HG02642 (cell line): ENCODE data around the gene LIPM.

ENCODE experiments used
- ATAC-seq: cut with Tn5 transposase; IDR thresholded peaks from one replicate; pipeline ENCODE4 v1.9.1; 2021; ENCODE audit warnings: mild to moderate bottlenecking; ENCODE audit not compliant: unreplicated experiment, poor library complexity

The LIPM gene, protein sequence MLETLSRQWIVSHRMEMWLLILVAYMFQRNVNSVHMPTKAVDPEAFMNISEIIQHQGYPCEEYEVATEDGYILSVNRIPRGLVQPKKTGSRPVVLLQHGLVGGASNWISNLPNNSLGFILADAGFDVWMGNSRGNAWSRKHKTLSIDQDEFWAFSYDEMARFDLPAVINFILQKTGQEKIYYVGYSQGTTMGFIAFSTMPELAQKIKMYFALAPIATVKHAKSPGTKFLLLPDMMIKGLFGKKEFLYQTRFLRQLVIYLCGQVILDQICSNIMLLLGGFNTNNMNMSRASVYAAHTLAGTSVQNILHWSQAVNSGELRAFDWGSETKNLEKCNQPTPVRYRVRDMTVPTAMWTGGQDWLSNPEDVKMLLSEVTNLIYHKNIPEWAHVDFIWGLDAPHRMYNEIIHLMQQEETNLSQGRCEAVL

DNA sequence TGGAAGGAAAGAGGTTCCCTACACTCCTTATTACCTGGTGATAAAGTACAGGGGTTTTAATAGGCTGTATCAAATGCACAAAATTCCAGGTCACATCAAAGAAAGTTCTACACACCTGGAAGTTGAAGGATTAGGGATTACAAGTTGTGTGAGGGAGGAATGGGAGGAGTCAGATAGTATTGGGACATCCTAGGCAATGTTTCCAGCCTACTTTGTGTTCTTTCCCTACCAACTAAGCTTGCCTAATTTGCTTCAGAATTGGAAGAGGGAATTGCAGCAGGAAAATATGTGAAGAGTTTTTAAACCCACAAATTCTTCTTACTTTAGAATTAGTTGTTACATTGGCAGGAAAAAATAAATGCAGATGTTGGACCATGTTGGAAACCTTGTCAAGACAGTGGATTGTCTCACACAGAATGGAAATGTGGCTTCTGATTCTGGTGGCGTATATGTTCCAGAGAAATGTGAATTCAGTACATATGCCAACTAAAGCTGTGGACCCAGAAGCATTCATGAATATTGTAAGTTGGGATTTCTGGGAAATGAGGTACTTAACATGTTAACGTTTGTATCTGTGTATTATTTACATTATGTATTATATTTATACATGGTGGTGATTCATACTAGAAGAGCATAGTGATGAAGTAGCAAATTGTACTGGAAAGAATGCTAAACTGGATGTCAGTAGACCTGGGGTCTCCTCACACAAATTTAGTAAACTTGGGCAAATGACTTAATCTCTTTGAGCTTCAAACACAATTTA is at the start of gene LIPM:
LIPM (plus strand) TSS at position 208 of the 763 bp plus-strand sequence; CDS start at position 375, 167 bp downstream.
- ATAC-seq: no peak

DNA sequence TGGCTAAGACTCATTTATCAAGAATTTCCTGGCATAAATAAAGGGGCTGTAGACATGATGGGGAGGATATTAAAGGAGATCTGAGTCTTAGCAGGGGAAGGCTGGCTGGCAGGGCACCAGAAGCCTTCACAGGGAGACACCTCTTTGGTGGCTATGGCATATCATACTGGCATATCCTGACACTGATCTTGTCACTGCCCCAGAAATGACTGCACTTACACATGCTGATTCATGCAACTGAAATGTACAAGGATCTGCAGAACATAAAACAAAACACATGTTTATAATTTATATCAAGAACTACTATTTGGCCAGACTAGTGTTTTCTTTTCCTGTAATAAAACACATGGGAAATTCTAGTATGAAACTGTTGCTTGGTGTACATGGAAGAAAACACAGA is 48.2 kb upstream of the LIPM start:
- ATAC-seq: no peak

DNA sequence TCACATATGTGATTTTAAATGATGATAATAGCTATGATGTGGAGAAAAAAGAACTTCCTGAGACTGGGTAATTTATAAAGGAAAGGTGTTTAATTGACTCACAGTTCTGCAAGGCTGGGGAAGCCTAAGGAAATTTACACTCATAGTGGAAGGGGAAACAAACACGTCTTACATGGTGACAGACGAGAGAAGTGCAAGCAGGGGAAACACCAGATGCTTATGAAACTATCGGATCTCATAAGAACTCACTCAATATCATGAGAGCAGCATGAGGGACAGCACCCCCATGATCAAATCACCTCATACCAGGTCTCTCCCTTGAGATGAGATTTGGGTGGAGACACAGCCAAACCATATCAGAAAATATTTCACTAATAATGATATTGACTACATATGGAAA is 46.8 kb upstream of the LIPM start:
- peak; percentile 61 for ATAC-seq

DNA sequence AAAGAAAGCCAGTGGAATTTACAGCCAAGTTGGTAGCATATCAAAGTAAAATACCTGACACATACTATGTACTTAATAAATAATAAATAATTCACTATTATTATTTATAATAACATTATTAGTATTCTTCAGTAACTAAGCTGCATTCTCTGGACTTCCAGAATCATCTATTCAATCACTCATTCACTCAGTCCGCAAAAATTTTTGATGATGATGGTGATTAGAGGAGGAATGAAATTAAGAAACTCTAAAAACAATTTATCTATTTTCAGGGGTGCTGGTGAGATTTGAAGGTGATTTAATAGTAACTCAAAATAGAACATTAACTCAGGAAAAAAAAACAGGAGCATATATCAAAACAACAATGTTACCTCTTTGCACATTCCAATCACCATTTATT is 45.9 kb upstream of the LIPM start:
- ATAC-seq: no peak

DNA sequence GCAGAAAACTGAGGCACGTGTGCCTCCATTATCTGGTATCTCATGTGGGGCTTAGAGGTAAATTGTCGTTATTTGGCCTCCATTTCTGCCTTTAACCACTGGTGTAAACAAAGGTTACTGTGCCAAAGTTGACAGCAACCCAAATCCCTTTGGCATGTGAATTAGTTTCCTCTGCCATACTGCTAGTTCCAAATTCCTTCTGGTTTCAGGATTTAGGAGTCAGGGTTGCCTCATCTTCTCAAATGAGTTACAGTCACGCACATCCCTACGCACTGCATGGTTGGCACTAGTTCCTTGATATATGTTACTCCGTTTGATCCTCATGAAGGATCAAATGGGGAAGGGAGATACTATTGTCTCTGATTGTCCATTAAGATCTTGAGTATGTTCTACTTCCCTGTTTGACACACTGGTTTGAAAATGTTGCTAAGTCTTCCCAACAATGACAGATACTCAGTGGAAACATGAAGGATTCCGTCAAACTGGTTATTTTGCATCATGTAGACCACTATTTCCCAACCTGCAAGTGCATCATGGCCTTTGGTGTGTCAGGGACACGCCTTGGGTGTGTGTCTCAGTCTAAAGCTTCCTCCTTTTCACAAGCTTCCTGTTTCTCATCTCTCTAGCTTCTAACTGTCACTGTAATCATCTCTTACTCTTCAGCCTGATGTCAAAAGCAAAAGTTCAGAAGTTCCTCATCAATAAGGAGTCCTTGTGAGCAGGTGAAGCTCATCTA is 43.0 kb upstream of the LIPM start, which contains the start of gene LIPN:
LIPN (plus strand) TSS at position 655 of the 736 bp plus-strand sequence. CDS start 1,386 bp downstream, outside the sequence.
- no peak for ATAC-seq

DNA sequence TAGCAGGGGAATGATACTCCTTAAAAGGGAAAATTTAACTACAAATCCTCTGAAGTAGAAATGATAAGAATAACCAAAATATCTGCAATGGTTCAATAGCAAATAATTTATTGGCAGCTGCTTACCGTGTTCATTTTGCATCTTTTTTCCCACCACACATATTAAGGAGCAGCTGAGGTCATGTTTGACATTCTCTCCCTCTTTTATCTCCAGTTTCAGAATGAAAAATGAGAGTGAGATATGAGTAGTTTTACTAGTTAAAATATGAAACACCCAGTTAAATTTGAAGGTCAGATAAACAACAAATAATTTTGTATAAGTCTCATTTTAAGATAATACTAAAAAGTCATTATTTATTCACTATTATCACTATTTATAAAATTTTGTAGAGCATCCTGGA is 39.6 kb upstream of the LIPM start:
- ATAC-seq: no peak

DNA sequence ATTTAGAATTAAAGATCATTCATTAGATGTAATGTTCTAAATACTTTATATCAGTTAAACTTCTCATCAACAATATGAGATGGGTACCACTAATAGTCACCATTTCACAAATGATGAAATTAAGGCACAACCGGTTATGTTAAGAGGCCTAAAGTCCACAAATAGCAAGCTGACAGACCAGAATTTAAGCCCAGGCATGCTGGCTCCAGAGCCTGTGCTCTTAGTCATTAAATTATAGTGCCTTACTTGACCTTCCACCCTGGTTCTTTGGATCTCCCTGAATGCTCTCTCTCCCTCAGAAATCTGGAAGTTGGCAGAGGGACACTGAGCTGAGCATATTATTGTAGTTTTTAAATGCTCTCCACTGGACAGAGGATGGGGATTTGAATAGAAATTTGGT is 39.1 kb upstream of the LIPM start:
- ATAC-seq: no peak

DNA sequence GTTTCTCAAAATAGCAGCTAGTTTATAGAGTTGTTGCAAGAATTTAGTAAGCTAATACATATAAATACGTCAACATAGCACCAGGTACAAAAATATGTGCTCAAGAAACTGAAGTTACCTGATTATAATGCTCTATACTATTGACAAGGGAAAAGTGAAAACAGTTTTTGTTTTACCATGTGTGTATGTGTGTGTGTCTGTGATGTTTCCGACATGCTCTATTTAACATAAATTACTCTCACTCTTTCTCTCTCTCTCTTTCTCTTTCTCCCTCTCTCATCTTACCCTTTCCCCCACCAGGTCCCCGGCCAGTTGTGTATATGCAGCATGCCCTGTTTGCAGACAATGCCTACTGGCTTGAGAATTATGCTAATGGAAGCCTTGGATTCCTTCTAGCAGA is 38.4 kb upstream of the LIPM start:
- no peak for ATAC-seq

DNA sequence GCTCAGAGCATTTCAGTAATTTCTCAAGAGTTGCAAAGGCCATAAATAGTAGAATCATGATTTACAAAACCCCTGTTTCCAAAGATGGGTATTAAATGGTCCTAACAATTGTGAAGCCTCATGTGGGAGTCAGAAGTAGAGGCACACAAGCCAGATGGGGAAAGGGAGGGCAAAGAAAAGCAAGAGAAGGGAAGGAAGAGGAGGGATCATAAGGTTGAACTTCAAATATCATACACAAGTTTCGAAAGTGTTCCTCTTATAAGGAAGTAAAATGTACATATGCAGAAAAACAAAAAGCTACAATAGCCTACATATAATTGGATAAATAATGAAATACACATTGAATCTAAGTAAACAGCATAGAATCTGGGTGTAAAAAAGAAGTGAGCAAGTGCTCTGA is 36.7 kb upstream of the LIPM start:
- ATAC-seq: no peak

DNA sequence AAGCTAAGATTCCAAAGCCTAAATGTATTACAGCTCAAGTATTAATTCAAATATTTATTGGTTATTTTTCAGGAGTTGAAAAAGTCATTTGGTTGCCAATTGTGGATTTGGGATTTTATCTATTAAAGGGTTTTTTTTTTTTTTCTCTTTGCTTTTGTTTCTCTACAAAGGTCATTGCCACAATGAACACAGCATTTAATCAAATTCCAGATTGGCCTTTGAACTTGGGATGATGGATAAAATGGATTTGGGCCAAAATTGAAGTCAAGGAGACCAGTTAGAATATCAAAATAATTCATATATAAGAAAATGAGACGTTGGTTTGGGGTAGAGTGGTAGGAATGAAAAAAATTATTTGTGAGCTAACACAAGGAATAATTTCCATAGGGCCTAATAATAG is 33.1 kb upstream of the LIPM start:
- no peak for ATAC-seq

DNA sequence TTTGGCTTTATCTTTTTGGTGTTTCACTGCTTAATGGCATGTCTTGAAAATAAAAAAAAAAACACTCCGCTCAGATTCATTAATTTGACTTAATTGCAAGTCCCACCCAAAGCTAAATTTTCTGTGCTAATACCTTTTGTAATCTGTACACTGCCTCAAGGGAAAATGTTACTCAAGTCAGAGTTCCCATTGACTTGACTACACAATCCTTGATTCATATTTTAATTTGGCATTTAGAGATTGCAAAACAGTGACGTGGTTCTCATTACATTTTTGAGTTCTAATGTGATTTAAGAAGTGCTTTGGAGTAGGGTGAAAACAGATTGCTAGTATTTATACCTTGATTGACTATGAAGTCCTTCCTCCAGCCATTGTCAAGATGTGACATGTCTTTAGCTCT is 21.3 kb upstream of the LIPM start:
- no peak for ATAC-seq

DNA sequence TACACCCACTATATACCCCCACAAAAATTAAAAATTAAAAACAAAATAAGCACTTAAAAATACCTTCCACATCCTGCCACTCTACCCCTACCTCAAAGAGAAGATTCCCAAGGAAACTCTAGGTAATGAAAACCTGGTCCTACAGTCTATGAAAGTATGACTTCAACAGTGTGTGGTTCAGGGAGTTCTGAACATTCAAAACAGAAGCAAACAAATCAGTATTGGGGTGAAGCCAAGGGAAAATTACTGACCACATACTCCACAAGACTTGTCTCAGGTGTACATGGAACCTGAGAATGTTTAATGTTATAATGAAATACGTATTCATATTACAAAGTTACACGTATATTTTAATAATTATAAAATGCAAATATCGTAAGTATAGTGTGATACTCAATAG is 20.3 kb upstream of the LIPM start:
- ATAC-seq: no peak

DNA sequence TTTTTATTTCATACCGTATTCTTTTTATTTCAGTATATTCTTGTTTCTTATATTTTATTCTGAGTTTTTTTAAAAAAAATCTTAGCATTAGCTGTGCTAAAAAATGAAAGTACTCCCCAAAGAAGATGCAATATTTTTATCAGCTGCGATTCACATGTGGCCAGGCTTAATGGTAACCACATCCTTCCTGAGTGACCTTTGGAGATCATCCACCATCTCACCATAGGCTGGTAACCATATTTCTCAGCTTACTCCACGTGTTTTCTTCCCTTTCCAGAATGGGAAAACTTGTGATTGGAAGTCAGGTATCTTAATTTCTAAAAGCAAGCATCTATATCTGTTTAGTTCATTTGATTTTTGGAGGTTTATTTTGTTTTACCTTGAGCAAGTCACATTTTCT is 18.8 kb upstream of the LIPM start:
- no peak for ATAC-seq

DNA sequence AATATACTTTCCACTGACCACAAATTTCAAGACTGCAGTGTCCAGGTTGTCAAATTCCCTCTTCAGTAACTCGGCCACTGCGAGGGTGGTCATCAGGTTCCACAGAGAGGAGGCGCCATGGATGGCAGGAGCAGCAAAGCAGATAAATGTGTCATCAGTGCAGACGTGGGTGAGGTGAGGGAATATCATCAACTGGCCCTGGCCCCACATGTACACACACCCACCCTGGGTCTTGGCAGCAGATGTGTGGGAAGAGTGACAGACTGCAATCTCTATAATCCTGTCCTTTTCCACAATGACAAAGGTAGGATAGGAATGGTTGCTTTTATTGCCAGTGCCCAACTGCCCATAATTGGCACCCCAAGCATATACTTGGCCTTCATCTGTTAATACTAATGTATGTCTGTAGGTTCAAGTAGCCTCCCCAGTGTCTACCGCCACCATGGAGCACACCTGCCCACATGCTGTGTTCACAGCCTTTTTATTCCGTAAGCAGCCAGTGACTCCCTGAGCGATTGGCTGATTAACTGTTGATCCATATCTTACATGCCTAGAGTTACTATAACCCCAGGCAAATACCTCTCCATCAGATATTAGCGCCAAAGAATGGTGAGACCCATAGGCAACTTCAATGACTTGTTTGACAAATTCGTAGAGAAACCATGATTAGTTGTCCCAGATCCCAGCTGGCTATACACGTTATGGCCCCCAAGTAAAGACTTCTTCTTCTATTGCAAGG is 16.3 kb upstream of the LIPM start:
- no peak for ATAC-seq

DNA sequence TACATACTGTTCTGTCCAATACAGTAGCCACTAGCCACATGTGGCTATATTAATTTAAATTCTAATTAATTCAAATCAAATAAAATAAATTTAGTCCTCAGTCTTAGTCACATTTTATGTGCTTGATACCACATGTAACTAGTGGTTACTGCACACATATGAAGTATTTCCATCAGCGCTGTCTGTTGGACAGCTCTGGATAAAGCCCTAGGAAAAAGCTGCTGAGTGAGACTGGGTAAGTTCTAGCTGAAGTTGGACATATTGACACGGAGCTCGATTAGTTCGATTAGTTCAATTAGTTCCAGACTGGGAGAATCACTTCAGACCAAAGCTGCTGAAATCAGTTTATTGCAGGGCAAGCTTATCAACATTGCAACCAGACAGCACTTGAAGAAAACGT is 15.1 kb upstream of the LIPM start:
- no peak for ATAC-seq

DNA sequence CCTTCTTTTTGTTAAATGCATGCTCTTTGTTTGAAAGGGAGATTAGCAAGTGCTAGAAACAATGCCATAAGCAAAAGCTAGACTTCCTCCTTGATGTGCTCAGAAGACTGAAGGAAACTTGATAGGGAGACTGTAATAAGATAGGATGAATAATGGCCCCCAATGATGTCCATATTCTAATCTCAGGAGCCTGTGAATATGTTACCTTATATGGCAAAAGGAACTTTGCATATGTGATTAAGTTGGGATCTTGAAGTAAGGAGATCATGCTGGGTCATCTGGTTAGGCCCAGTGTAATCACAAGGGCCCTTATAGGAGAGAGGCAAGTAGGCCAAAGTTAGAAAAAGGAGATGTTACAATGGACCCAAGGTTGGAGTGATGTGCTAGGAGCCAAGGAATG is 13.6 kb upstream of the LIPM start:
- no peak for ATAC-seq

DNA sequence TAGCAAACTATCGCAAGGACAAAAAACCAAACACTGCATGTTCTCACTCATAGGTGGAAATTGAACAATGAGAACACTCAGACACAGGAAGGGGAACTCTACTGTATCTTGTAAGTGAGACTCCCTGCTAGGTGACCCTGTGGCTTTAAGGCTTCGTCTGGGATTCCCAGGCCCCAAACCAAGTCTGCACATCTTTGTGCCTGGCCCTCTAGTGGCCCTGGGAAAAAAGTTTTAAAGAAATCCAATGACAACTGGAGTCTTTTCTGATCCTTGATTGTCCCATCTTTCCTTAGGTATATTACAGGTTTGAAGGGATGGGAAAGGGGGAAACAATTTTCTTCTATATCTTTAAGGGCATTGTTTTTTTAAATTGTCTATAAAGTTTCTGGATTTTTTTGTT is 10.6 kb upstream of the LIPM start:
- no peak for ATAC-seq

DNA sequence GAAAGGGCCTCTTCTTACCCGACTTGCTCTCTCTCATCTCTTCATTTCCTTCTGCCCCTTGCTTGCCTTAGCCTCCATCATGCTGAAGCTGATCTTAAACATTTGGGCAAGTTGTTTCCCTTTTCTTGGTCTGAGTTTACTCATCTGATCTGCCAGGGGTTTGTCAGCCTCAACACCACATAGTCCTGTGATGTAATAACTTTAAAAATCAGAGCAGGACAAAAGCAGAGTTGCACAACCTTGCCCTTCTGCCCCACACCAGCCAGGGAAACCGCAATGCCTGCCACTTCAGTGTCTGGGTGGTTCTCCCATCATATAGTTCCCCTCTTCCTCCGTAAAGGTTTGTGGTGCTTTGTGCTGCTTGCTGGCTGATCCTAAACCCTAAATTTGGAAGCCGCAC is 9.9 kb upstream of the LIPM start:
- ATAC-seq: no peak

DNA sequence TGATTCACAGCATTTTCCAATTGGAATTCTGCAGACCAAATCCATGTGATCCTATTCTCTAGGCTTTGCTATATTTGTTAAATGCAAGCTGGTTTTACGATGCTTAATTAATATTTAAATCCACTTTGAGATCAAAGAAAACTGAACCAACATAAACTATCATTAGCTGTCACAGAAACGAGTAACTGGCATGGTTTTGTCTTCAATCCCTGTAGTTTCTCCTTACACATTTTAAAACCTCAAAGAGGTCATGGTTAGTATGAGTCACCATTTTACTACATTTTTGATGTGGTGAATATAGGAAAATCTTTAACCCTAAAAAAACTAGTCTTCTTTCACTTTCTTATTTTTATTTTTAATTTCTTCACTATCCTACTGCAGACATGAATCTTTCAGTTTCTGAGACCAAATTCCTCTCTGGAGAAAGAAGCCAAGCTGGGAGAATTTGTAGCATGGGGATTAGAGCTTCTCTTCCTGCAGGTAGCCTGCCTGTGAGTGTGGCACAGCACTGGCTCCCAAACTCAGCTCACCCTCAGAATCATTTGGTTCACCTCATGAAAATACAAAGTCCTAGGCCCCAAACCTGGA is 8.7 kb upstream of the LIPM start:
- ATAC-seq: no peak

DNA sequence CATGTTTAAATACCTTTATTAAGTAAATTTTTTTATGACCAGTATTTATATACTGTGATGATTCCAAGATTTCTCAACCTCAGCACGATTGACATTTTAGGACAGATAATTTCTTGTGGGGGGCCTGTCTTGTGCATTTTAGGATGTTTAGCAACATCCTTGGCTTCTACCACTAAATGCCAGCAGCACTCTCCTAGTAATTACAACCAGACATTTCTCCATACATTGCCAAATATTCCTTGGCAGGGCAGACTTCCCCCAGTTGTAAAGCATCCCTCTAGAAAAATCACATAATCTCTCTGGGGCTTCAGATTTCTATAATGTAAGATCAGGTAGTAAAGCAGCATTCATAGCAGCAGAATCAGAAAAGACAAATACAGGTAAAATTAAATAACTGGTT is 7.8 kb upstream of the LIPM start:
- no peak for ATAC-seq
